Psoas muscle (tissue), 8 donors: ENCODE data around the gene PARVA. TPM values are rescaled to one million over a fixed set of nuclear protein-coding genes. Genes with fewer than 3 reads are reported as not detected.
A peak's percentile ranks its signal among the peaks of the same experiment; 100 is the strongest.
"Not testable (repeated sequence)": the region's sequence is repeated elsewhere in the genome, so short reads cannot be mapped to it uniquely, and the experiment has no call there.

Experiments
- ATAC-seq, 4 donors: fragments of 200-7000 bp; cut with Tn5 transposase; one replicate each; pipeline ENCODE4 v1.9.1; 2020; ENCODE audit warnings: moderate library complexity in 3 of 4, mild to moderate bottlenecking in 2 of 4
- DNase-seq, 2 donors: peaks; one replicate each; pipeline ENCODE4 v3.0.0-alpha.2; 2020
- H3K27ac ChIP-seq: fragments of 200-600 bp; one replicate; pipeline ENCODE4 v1.8.0; 2022
- H3K27me3 ChIP-seq, 3 donors: fragments of 200-600 bp in 1 of 3; one replicate each; pipeline versions ENCODE4 v1.6.1 to v1.8.0; 2013 to 2022; ENCODE audit warnings: low read length in 2 of 3, mild to moderate bottlenecking in 2 of 3, moderate library complexity in 1 of 3; ENCODE audit not compliant: insufficient read depth in 3 of 3
- H3K36me3 ChIP-seq, 2 donors: fragments of 200-600 bp in 1 of 2; one replicate each; pipeline versions ENCODE4 v1.6.1 to v1.8.0; 2013 to 2022; ENCODE audit warnings: low read depth in 1 of 2, mild to moderate bottlenecking in 1 of 2, moderate library complexity in 1 of 2; ENCODE audit not compliant: insufficient read depth in 1 of 2
- H3K4me1 ChIP-seq: fragments of 200-600 bp; one replicate; pipeline ENCODE4 v1.8.0; 2022
- H3K4me3 ChIP-seq: fragments of 200-600 bp; one replicate; pipeline ENCODE4 v1.8.0; 2022; ENCODE audit warnings: mild to moderate bottlenecking
- H3K9me3 ChIP-seq: fragments of 200-600 bp; one replicate; pipeline ENCODE4 v1.8.0; 2022
- WGBS, 3 donors: extraction: QIAGEN DNeasy Blood & Tissue Kit; methylation state at CpG; one replicate each; pipeline versions ENCODE4 v1.1.6 to v1.1.7; 2013; 5-methylcytosine and 5-hydroxymethylcytosine counted together
- intact Hi-C, 2 donors: fragments of 100-400 bp; cut with DNase I; formaldehyde crosslinking; loops; one replicate each; pipeline versions ENCODE4 v1.11.0 to v1.14.2; 2022
- polyA plus RNA-seq, 3 donors: library from polyadenylated mRNA; stranded (reverse); fragments of 200-250 nt; gene quantifications; one replicate each; pipeline ENCODE4 v1.2.3, GENCODE V29; 2013
- total RNA-seq, 4 donors: library from RNA; stranded (reverse); fragmentation: NEBNext Ultra II Directional in 2 of 4; extraction: Animal tissue kit (Norgen Biotek cat#: 25700) in 2 of 4; gene quantifications; one replicate each; pipeline versions ENCODE4 v1.2.1 to v1.2.4, GENCODE V29; 2021 to 2023
- TF ChIP-seq, protein P1 (sequence below): fragments of 200-600 bp; IDR thresholded peaks from one replicate; pipeline ENCODE4 v1.8.0; 2022; ENCODE audit warnings: antibody characterized with exemption
- donor health status: healthy with polysubstance abuse.
- donor health status: DM: no; HTN: no; CAD: no; lungs with moderate emphysema.
- donor health status: Bipolar disorder and iron deficiency.
- donor health status: healthy.
- donor health status: DM: yes; HTN: yes; CAD: no.
- donor health status: DM: no; HTN: no; CAD: no.
- donor health status: DM: no; HTN: no; CAD: no.
- donor health status: DM: yes; HTN: yes; CAD: no.

PARVA gene
- total and polyA plus RNA-seq, 7 donors = 4.4 to 22.7 (median 8.5) TPM

DNA sequence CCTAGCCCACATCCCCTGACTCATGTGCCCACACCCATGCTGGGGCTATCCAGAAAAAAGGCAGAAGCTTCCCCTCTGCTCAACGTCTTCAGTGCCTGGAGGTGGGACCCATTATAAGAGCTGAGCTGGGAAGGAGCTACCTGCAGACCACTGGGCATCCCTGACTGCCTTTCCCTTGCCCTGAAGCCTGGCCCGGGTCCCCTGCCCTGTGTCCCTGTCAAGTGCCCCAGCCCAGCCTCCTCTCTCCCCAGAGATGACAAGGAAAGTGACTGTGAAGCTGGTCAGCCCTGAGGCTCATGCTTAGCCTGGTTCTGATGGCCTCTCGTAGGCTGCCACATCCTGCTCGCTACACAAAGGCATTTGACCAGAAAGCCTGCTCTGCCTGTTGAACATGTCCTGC lies 140.4 kb downstream of the PARVA start:
- intact Hi-C loops = no loop called here

DNA sequence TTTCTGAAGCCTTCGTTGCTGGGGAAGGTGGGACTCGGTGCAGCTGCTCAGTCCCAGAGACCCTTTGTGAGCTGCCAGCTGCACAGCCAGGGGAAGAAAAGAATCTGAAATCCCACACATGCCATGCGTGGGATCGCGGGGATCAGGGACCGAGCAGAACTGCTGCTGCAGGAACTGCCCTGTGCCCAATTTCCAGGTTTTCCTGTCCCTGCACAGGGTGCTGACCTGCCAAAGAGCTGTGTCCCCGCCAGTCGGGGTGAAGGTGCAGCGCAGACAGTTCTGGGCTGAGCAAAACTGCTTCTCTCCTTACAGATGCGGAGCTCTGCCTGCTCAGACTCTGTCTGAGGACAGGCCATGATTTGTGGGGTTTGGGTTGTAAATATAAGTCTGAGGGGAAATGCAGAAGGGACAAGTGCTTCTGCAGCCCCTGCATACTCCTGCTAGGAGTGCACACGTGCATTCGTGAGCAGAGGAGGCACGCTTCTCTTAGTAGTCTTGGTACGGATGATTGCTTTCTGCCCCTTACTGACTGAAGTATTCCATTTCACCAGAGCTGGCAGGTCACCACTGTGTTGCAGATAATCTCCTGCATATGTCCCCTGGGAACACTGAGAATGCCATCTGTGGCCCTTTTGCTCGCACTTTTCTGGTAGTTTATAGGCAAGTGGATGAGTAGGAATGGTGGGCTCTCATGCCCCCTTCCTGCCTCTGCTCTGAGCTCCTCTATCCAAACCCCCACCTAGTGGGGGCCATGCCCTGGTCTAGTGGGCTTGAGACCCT lies 141.4 kb downstream of the PARVA start:
- no peaks in the 10 kb centered on the region for H3K36me3 ChIP-seq
- DNase-seq (no peak), ATAC-seq (peak in 2 of 4 donors; percentile 7 to 24)
- H3K4me3 ChIP-seq = no peak overlapping the region
- no peaks in the 10 kb centered on the region for H3K4me1 ChIP-seq
- 54 to 72% (median 63%) methylated on average over 15 of the region's 15 CpGs for WGBS, 3 donors
- TF ChIP-seq, protein P1, sequence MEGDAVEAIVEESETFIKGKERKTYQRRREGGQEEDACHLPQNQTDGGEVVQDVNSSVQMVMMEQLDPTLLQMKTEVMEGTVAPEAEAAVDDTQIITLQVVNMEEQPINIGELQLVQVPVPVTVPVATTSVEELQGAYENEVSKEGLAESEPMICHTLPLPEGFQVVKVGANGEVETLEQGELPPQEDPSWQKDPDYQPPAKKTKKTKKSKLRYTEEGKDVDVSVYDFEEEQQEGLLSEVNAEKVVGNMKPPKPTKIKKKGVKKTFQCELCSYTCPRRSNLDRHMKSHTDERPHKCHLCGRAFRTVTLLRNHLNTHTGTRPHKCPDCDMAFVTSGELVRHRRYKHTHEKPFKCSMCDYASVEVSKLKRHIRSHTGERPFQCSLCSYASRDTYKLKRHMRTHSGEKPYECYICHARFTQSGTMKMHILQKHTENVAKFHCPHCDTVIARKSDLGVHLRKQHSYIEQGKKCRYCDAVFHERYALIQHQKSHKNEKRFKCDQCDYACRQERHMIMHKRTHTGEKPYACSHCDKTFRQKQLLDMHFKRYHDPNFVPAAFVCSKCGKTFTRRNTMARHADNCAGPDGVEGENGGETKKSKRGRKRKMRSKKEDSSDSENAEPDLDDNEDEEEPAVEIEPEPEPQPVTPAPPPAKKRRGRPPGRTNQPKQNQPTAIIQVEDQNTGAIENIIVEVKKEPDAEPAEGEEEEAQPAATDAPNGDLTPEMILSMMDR = no peak
- no peaks in the 10 kb centered on the region for H3K9me3 ChIP-seq
- peaks cover 0 to 2% (median 0%) of the 10 kb centered on the region in 3 donors for H3K27me3 ChIP-seq
- no peak overlapping the region for H3K27ac ChIP-seq
- intact Hi-C loops = no loop called here

More for the DNA sequence above, 140.4 kb downstream of the PARVA start:
- Histone ChIP-seq H3K27ac (no peak overlapping the region), H3K4me3 (no peak overlapping the region), H3K9me3 (no peaks in the 10 kb centered on the region), H3K4me1 (no peaks in the 10 kb centered on the region), H3K27me3 (peaks cover 0 to 2% (median 0%) of the 10 kb centered on the region in 3 donors), H3K36me3 (peaks cover 0 to 4% of the 10 kb centered on the region in 2 donors)
- TF ChIP-seq, protein P1 = no peak
- DNase-seq (no peak), ATAC-seq (no peak)
- 88 to 94% (median 94%) methylated on average over 4 of the region's 4 CpGs for WGBS, 3 donors

DNA sequence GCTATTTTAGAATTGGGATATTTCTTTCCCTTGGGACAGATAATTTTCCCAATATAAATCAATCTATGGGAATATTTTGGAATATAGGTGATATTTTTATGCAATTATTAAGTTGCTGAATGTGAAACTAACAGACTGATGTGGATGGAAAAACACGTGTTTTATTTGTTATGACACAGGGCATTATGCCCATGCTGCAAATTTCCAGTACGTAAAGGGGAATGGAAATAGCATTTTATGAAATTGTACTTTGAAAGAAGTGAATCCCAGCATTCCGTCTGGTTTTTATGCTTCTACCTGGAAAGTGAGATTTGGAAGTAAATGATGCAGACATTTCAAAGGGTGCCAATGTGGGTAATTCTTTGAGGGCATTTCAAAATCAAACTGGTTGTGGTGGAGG lies 142.7 kb downstream of the PARVA start:
- no peaks in the 10 kb centered on the region for H3K36me3 ChIP-seq
- TF ChIP-seq, protein P1 = no peak
- H3K4me3 ChIP-seq = no peak overlapping the region
- whole genome bisulfite sequencing, 3 donors = 90 to 95% (median 90%) methylated on average over 3 of the region's 3 CpGs
- ATAC-seq = no peak
- DNase-seq = no peak
- H3K4me1 ChIP-seq = no peaks in the 10 kb centered on the region
- intact Hi-C loops = no loop called here
- H3K27ac ChIP-seq = no peak overlapping the region
- peaks cover 0 to 2% (median 0%) of the 10 kb centered on the region in 3 donors for H3K27me3 ChIP-seq
- no peaks in the 10 kb centered on the region for H3K9me3 ChIP-seq

DNA sequence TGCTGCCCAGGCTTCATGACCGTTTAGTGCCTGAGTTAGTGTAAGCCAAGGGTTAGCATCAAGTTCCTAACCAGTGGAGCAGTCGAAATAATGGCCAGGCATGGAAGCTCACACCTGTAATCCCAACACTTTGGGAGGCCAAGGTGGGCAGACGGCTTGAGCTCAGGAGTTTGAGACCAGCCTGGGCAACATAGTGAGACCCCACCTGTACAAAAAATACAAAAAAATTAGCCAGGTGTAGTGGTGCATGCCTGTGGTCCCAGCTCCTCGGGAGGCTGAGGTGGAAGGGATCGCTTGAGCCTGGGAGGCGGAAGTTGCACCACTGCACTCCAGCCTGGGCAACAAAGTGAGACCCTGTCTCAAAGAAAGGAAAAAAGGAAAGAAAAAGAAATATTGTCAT lies 143.2 kb downstream of the PARVA start:
- ATAC-seq, H3K27me3 ChIP-seq, H3K9me3 ChIP-seq, H3K4me1 ChIP-seq, H3K27ac ChIP-seq, intact Hi-C loops, DNase-seq, H3K36me3 ChIP-seq, H3K4me3 ChIP-seq: not testable (repeated sequence)
- 90 to 97% (median 94%) methylated on average over 6 of the region's 6 CpGs for WGBS, 3 donors

DNA sequence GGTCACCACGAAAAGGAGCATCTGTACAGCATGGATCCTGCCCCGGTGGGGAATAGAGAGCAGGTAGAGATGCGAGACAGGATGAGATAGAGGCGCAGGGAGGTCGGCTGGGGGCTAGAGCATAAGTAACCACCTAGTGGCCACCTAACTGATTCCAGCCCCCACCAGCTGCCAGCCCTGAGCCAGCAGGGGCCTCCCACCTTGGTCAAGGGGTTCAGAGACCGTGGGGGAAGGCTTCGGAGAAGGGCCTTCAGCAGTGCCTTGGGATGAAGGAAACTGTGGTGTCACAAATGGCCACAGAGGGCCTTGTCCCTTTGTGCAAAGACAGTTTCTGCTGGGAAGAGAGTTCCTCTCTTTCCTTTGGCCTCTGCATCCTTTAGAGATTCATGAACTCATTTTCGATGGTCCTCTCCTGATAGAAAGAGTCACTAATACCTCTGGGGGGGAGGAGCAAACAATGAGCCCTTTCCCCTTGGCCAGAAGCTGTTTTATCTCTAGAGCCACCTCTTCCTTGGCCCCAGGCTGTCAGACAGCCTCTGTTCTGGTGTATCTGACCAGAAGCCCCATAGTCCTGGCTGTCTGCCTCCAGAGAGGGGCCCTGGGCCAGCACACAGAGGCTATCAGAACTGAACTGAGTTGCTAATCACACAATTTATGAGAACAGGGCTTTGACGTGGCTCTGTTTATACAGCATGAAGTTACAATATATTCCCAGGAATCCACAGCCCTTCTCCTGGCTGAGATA lies 146.0 kb downstream of the PARVA start:
- intact Hi-C loops = no loop called here
- Histone ChIP-seq H3K27ac (no peak overlapping the region), H3K4me3 (no peak overlapping the region), H3K27me3 (peaks cover 0 to 2% (median 0%) of the 10 kb centered on the region in 3 donors), H3K36me3 (peaks cover 0 to 7% of the 10 kb centered on the region in 2 donors), H3K4me1 (no peaks in the 10 kb centered on the region), H3K9me3 (no peaks in the 10 kb centered on the region)
- WGBS, 3 donors = 91 to 94% (median 92%) methylated on average over 9 of the region's 9 CpGs
- TF ChIP-seq, protein P1 = no peak
- ATAC-seq = no peak
- no peak for DNase-seq
